Measurements from ENCODE around the gene BBX.

- TF ChIP-seq FOXP2 (optimal IDR thresholded peaks at IDR 0.05; ENCODE audit: borderline replicate concordance, extremely low read depth, extremely low read length, insufficient read depth) (no peak), POLR2AphosphoS5 (IDR thresholded peaks at IDR 0.05; ENCODE audit: low read depth, low read length) (no peak)
These were observed 322.9 kb downstream of the BBX start for GRCh38 chr3:107845380-107846278.

Data from PFSK-1 (cell line).